SK-N-SH (cell line): ENCODE results near the gene TRIM10. TPM values are rescaled to one million over a fixed set of nuclear protein-coding genes. Genes with fewer than 3 reads are reported as not detected.

Experiments
- CTCF ChIA-PET: fragments of 300-600, 350-600 bp; formaldehyde crosslinking; extraction: SDS; loops from one replicate; lab custom pipeline; 2021; lab: Yijun Ruan, JAX
- POLR2A ChIA-PET: fragments of 350-600 bp; sonication (Branson Sonifier 250); formaldehyde crosslinking; extraction: SDS; loops from one replicate; lab custom pipeline; 2020; ENCODE audit warnings: antibody characterized with exemption, inconsistent platforms; lab: Yijun Ruan, JAX
- DNase-seq: peaks from one replicate; pipeline ENCODE4 v3.0.0; 2012
- H2AFZ ChIP-seq: fragments of 200-600 bp; sonication (generic); 2 replicates; pipeline ENCODE4 v1.8.1; 2016; ENCODE audit warnings: antibody characterized with exemption, mild to moderate bottlenecking, low read depth
- H3F3A ChIP-seq: fragments of 200-600 bp; sonication (generic); replicated peaks from 2 replicates; pipeline ENCODE3; 2016; ENCODE audit warnings: antibody characterized with exemption, mild to moderate bottlenecking; ENCODE audit not compliant: insufficient read depth
- H3K27ac ChIP-seq, 2 experiments: fragments of 200-500 bp in 1 of 2; fragments of 200-600 bp in 1 of 2; sonication (Bioruptor generic) in 1 of 2; sonication (generic), shearing (Covaris generic) in 1 of 2; 2 replicates each; pipeline versions ENCODE4 v1.5.1 to v1.6.1; 2014 to 2016; ENCODE audit warnings: low read depth in 2 of 2, inconsistent platforms in 1 of 2, low read length in 1 of 2, mild to moderate bottlenecking in 1 of 2, mixed read lengths in 1 of 2
- H3K27me3 ChIP-seq: fragments of 200-600 bp; sonication (generic), shearing (Covaris generic); 2 replicates; pipeline ENCODE4 v1.6.1; 2016; ENCODE audit warnings: mixed run types; ENCODE audit not compliant: insufficient read depth
- H3K36me3 ChIP-seq, 2 experiments: fragments of 200-500 bp in 1 of 2; fragments of 200-600 bp in 1 of 2; sonication (Bioruptor generic) in 1 of 2; sonication (generic) in 1 of 2; replicated peaks in 1 of 2; 2 replicates each; pipeline versions ENCODE3 to v1.5.1; 2014 to 2016; ENCODE audit warnings: low read length in 1 of 2, mild to moderate bottlenecking in 1 of 2; ENCODE audit not compliant: insufficient read depth in 2 of 2, control insufficient read depth in 1 of 2
- H3K4me1 ChIP-seq, 2 experiments: fragments of 200-500 bp in 1 of 2; fragments of 200-600 bp in 1 of 2; sonication (Bioruptor generic) in 1 of 2; sonication (generic), shearing (Covaris generic) in 1 of 2; 2 replicates each; pipeline versions ENCODE4 v1.5.1 to v1.6.1; 2014 to 2016; ENCODE audit warnings: low read depth in 1 of 2, low read length in 1 of 2, mixed run types in 1 of 2; ENCODE audit not compliant: insufficient read depth in 2 of 2, control insufficient read depth in 1 of 2
- H3K4me2 ChIP-seq: fragments of 200-600 bp; sonication (generic), shearing (Covaris generic); 2 replicates; pipeline ENCODE4 v1.6.1; 2017; ENCODE audit warnings: mixed run types
- H3K4me3 ChIP-seq, 2 experiments: fragments of 200-500 bp in 1 of 2; fragments of 200-600 bp in 1 of 2; sonication (Bioruptor generic) in 1 of 2; sonication (generic), shearing (Covaris generic) in 1 of 2; 2 replicates each; pipeline versions ENCODE4 v1.5.1 to v1.8.1; 2014 to 2016; ENCODE audit warnings: low read depth in 2 of 2, inconsistent platforms in 1 of 2, low read length in 1 of 2, mild to moderate bottlenecking in 1 of 2, mixed read lengths in 1 of 2, moderate library complexity in 1 of 2
- H3K79me2 ChIP-seq: fragments of 200-600 bp; sonication (generic); 2 replicates; pipeline ENCODE4 v1.8.1; 2017; ENCODE audit warnings: mild to moderate bottlenecking; ENCODE audit not compliant: insufficient read depth
- H3K9ac ChIP-seq: fragments of 200-600 bp; sonication (generic); 2 replicates; pipeline ENCODE4 v1.6.1; 2017; ENCODE audit warnings: mixed run types
- H3K9me2 ChIP-seq: fragments of 200-600 bp; sonication (generic); 2 replicates; pipeline ENCODE4 v1.6.1; 2017; ENCODE audit warnings: mixed run types
- H3K9me3 ChIP-seq: fragments of 200-600 bp; sonication (generic); 2 replicates; pipeline ENCODE4 v1.6.1; 2017; ENCODE audit warnings: mixed run types, mild to moderate bottlenecking, moderate library complexity
- H4K20me1 ChIP-seq: fragments of 200-600 bp; sonication (generic); 2 replicates; pipeline ENCODE4 v1.6.1; 2017; ENCODE audit warnings: mild to moderate bottlenecking, mixed run types; ENCODE audit not compliant: insufficient read depth
- FOXJ3 ChIP-seq: sonication (generic); formaldehyde crosslinking; IDR thresholded peaks from 2 replicates; pipeline ENCODE4 v1.5.1; 2020; ENCODE audit warnings: mild to moderate bottlenecking, missing genetic modification reagents
- GATA2 ChIP-seq: sonication (generic); formaldehyde crosslinking; IDR thresholded peaks from 2 replicates; pipeline ENCODE4 v1.5.0; 2020; ENCODE audit warnings: mild to moderate bottlenecking, missing genetic modification reagents
- JUND ChIP-seq: IDR thresholded peaks from 2 replicates; pipeline ENCODE4 v1.4.0; 2012
- MXI1 ChIP-seq: IDR thresholded peaks from 2 replicates; pipeline ENCODE4 v1.6.1; 2012; ENCODE audit warnings: mild to moderate bottlenecking, low read depth, low read length, improper control_type of control experiment
- RAD21 ChIP-seq: IDR thresholded peaks from 2 replicates; pipeline ENCODE4 v1.6.1; 2012; ENCODE audit warnings: mild to moderate bottlenecking, low read length
- RFX5 ChIP-seq: IDR thresholded peaks from 2 replicates; pipeline ENCODE4 v1.6.1; 2012; ENCODE audit warnings: mild to moderate bottlenecking, improper control_type of control experiment, low read length
- RXRA ChIP-seq: IDR thresholded peaks from 2 replicates; pipeline ENCODE4 v1.4.0; 2012; ENCODE audit warnings: low read depth, mild to moderate bottlenecking, borderline replicate concordance
- SMC3 ChIP-seq: IDR thresholded peaks from 2 replicates; pipeline ENCODE4 v1.6.1; 2012; ENCODE audit warnings: low read depth, low read length, improper control_type of control experiment
- TEAD4 ChIP-seq: IDR thresholded peaks from 2 replicates; pipeline ENCODE4 v1.4.0; 2012; ENCODE audit warnings: mild to moderate bottlenecking, borderline replicate concordance; ENCODE audit not compliant: insufficient read depth
- WGBS: methylation state at CpG from one replicate; pipeline ENCODE4 v1.1.6; 2017; ENCODE audit warnings: low lambda C conversion rate; 5-methylcytosine and 5-hydroxymethylcytosine counted together
- polyA plus RNA-seq, 3 experiments: library from polyadenylated mRNA; depleted of rRNA; stranded (reverse); fragments of >200 nt; gene quantifications; 2 replicates each; pipeline ENCODE4 v1.2.3, GENCODE V29; 2012
- TF ChIP-seq, protein P1 (sequence below): fragments of 150-350 bp; IDR thresholded peaks from 2 replicates; pipeline ENCODE4 v1.6.1; 2016; ENCODE audit warnings: mild to moderate bottlenecking, low read depth, low read length
- TF ChIP-seq, protein P2 (sequence below): fragments of 150-350 bp; IDR thresholded peaks from 2 replicates; pipeline ENCODE4 v1.6.1; 2017; ENCODE audit warnings: antibody characterized with exemption, low read length, low read depth, borderline replicate concordance
- TF ChIP-seq, protein P3 (sequence below): IDR thresholded peaks from 2 replicates; pipeline ENCODE4 v1.6.1; 2012; ENCODE audit warnings: mild to moderate bottlenecking, low read depth, low read length, moderate library complexity

The TRIM10 gene
- polyA plus RNA-seq, 1 of the 3 experiments (the other 2 are of a cell fraction), result not detected

- no peak overlapping the region for H3K4me3 ChIP-seq
- H3K9me3 ChIP-seq, result no peaks in the 10 kb centered on the region
- no peak overlapping the region for H2AFZ ChIP-seq
- H3K27me3 ChIP-seq, result peaks cover 16% of the 10 kb centered on the region; the same call in 1 of the 2 replicates
- no peaks in the 10 kb centered on the region for H4K20me1 ChIP-seq
- CTCF ChIA-PET, result interaction anchor here (0.9 to 6.4 kb wide), 5 partner anchors 18 to 48 kb away, joined by 3 to 38 read pairs (median 5); no protein-coding TSS in a partner anchor
- H3K79me2 ChIP-seq, result no peaks in the 10 kb centered on the region
- H3K4me1 ChIP-seq, result no peaks in the 10 kb centered on the region; a peak in 1 of 4 replicates
- H3F3A ChIP-seq, result no peaks in the 10 kb centered on the region
- POLR2A ChIA-PET, result no interaction called here
- WGBS, result 34% methylated on average over 8 of the region's 10 CpGs
- no peak for DNase-seq
- H3K36me3 ChIP-seq, result no peaks in the 10 kb centered on the region
- no peaks in the 10 kb centered on the region for H3K9me2 ChIP-seq
- no peak overlapping the region for H3K9ac ChIP-seq
- H3K4me2 ChIP-seq, result no peak overlapping the region
- H3K27ac ChIP-seq, result no peak overlapping the region
- TF ChIP-seq, protein P1, sequence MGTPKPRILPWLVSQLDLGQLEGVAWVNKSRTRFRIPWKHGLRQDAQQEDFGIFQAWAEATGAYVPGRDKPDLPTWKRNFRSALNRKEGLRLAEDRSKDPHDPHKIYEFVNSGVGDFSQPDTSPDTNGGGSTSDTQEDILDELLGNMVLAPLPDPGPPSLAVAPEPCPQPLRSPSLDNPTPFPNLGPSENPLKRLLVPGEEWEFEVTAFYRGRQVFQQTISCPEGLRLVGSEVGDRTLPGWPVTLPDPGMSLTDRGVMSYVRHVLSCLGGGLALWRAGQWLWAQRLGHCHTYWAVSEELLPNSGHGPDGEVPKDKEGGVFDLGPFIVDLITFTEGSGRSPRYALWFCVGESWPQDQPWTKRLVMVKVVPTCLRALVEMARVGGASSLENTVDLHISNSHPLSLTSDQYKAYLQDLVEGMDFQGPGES, result no peak
- TF ChIP-seq SMC3, result no peak
- no peak for TF ChIP-seq GATA2
- TF ChIP-seq, protein P2, sequence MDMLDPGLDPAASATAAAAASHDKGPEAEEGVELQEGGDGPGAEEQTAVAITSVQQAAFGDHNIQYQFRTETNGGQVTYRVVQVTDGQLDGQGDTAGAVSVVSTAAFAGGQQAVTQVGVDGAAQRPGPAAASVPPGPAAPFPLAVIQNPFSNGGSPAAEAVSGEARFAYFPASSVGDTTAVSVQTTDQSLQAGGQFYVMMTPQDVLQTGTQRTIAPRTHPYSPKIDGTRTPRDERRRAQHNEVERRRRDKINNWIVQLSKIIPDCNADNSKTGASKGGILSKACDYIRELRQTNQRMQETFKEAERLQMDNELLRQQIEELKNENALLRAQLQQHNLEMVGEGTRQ, result no peak
- TF ChIP-seq JUND, result no peak
- no peak for TF ChIP-seq MXI1
- no peak for TF ChIP-seq RFX5
- TF ChIP-seq TEAD4, result no peak
- no peak for TF ChIP-seq RAD21
- TF ChIP-seq FOXJ3, result no peak
- TF ChIP-seq, protein P3, sequence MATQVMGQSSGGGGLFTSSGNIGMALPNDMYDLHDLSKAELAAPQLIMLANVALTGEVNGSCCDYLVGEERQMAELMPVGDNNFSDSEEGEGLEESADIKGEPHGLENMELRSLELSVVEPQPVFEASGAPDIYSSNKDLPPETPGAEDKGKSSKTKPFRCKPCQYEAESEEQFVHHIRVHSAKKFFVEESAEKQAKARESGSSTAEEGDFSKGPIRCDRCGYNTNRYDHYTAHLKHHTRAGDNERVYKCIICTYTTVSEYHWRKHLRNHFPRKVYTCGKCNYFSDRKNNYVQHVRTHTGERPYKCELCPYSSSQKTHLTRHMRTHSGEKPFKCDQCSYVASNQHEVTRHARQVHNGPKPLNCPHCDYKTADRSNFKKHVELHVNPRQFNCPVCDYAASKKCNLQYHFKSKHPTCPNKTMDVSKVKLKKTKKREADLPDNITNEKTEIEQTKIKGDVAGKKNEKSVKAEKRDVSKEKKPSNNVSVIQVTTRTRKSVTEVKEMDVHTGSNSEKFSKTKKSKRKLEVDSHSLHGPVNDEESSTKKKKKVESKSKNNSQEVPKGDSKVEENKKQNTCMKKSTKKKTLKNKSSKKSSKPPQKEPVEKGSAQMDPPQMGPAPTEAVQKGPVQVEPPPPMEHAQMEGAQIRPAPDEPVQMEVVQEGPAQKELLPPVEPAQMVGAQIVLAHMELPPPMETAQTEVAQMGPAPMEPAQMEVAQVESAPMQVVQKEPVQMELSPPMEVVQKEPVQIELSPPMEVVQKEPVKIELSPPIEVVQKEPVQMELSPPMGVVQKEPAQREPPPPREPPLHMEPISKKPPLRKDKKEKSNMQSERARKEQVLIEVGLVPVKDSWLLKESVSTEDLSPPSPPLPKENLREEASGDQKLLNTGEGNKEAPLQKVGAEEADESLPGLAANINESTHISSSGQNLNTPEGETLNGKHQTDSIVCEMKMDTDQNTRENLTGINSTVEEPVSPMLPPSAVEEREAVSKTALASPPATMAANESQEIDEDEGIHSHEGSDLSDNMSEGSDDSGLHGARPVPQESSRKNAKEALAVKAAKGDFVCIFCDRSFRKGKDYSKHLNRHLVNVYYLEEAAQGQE, result no peak
- TF ChIP-seq RXRA, result no peak
Measured at GRCh38 chr6:30150671-30151395, 10.2 kb downstream of the TRIM10 start.
